Uterus (tissue), 2 donors: ENCODE data around the gene SALL3.

Experiments used
- POLR2A ChIP-seq, 2 donors: fragments of 450-650 bp; IDR thresholded peaks; one replicate each; pipeline ENCODE4 v1.6.1; 2016; ENCODE audit warnings: antibody characterized with exemption in 2 of 2, mild to moderate bottlenecking in 1 of 2, moderate library complexity in 1 of 2
- TF ChIP-seq, protein P1 (sequence below), 4 experiments: fragments of 200-600 bp in 2 of 4; fragments of 450-650 bp in 2 of 4; sonication (generic) in 2 of 4; IDR thresholded peaks; one replicate each; pipeline ENCODE4 v1.5.1; 2016 to 2019; ENCODE audit warnings: antibody characterized with exemption in 4 of 4, mild to moderate bottlenecking in 2 of 4, moderate library complexity in 1 of 4

DNA sequence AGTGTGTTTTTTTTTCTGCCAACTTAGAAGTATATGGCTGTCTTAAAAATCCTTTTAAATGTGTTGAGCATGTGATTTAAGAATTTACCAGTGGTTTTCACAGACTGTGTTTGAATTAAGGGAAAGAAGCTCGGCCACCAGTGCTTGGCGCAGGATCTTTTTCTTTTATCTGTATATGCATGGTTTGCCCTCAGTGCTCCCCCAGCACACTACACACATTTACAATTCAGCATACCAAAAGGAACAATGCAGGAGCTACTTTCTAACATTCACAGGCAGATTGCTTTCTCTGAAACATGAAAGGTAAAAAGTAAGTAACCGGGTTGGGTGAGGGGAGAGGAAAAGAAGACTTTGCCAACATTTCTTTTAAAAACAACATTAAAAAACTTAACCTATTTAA lies 3.9 kb downstream of the SALL3 start:
- TF ChIP-seq POLR2A (IDR thresholded peaks at IDR 0.05), result no peak
- TF ChIP-seq, protein P1, sequence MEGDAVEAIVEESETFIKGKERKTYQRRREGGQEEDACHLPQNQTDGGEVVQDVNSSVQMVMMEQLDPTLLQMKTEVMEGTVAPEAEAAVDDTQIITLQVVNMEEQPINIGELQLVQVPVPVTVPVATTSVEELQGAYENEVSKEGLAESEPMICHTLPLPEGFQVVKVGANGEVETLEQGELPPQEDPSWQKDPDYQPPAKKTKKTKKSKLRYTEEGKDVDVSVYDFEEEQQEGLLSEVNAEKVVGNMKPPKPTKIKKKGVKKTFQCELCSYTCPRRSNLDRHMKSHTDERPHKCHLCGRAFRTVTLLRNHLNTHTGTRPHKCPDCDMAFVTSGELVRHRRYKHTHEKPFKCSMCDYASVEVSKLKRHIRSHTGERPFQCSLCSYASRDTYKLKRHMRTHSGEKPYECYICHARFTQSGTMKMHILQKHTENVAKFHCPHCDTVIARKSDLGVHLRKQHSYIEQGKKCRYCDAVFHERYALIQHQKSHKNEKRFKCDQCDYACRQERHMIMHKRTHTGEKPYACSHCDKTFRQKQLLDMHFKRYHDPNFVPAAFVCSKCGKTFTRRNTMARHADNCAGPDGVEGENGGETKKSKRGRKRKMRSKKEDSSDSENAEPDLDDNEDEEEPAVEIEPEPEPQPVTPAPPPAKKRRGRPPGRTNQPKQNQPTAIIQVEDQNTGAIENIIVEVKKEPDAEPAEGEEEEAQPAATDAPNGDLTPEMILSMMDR (IDR thresholded peaks at IDR 0.05), result no peak
